ENCODE results near the gene DUSP22. TPM values are rescaled to one million over a fixed set of nuclear protein-coding genes. Genes with fewer than 3 reads are reported as not detected.

Gene DUSP22
- total and polyA plus RNA-seq, 2 experiments from 2014 or later = 24.2 to 26.3 TPM

- Histone ChIP-seq H2AFZ (no peak overlapping the region), H3K27me3 (no peaks in the 10 kb centered on the region), H3K27ac (no peak overlapping the region)
Observed at GRCh38 chr6:342832-343179, 50.5 kb downstream of the DUSP22 start.

GRCh38 chr6:343226-343935 is 51.1 kb downstream of the DUSP22 start:
- H3K4me3 ChIP-seq = no peak overlapping the region
- no peaks in the 10 kb centered on the region for H3K9me2 ChIP-seq (replicated peaks; ENCODE audit: insufficient read depth)
- no peaks in the 10 kb centered on the region for H3K27me3 ChIP-seq
- no peak for TF ChIP-seq CTCF (IDR thresholded peaks at IDR 0.05; ENCODE audit: poor library complexity)
- no peak for TF ChIP-seq EZH2phosphoT487 (IDR thresholded peaks at IDR 0.05; ENCODE audit: low read depth, severe bottlenecking, unreplicated experiment)
- TF ChIP-seq EZH2 (IDR thresholded peaks at IDR 0.05; ENCODE audit: borderline replicate concordance) = no peak
- H3K4me1 ChIP-seq (ENCODE audit: insufficient read depth) = no peaks in the 10 kb centered on the region
- no peak for DNase-seq (ENCODE audit: low spot score)
- no peaks in the 10 kb centered on the region for H3K36me3 ChIP-seq (replicated peaks; ENCODE audit: insufficient read depth, low read depth)
- H4K20me1 ChIP-seq (ENCODE audit: insufficient read depth, poor library complexity, severe bottlenecking) = no peaks in the 10 kb centered on the region
- WGBS (ENCODE audit: low lambda C conversion rate, missing lambda C conversion rate) = 78% methylated on average over 10 of the region's 10 CpGs
- H2AFZ ChIP-seq = no peak overlapping the region
- H3K9me3 ChIP-seq (ENCODE audit: low read depth) = no peaks in the 10 kb centered on the region
- no peak overlapping the region for H3K27ac ChIP-seq
- H3K79me2 ChIP-seq = no peaks in the 10 kb centered on the region
- H3K4me2 ChIP-seq = no peak overlapping the region

More at GRCh38 chr6:342832-343179, 50.5 kb downstream of the DUSP22 start:
- no peaks in the 10 kb centered on the region for H3K36me3 ChIP-seq (replicated peaks; ENCODE audit: insufficient read depth, low read depth)
- no peaks in the 10 kb centered on the region for H4K20me1 ChIP-seq (ENCODE audit: insufficient read depth, poor library complexity, severe bottlenecking)
- no peak overlapping the region for H3K4me2 ChIP-seq
- no peaks in the 10 kb centered on the region for H3K4me1 ChIP-seq (ENCODE audit: insufficient read depth)
- H3K9me3 ChIP-seq (ENCODE audit: low read depth) = no peaks in the 10 kb centered on the region
- no peaks in the 10 kb centered on the region for H3K9me2 ChIP-seq (replicated peaks; ENCODE audit: insufficient read depth)
- TF ChIP-seq CTCF (IDR thresholded peaks at IDR 0.05; ENCODE audit: poor library complexity) (no peak), EZH2phosphoT487 (IDR thresholded peaks at IDR 0.05; ENCODE audit: low read depth, severe bottlenecking, unreplicated experiment) (no peak), EZH2 (IDR thresholded peaks at IDR 0.05; ENCODE audit: borderline replicate concordance) (no peak)
- H3K79me2 ChIP-seq = no peaks in the 10 kb centered on the region
- DNase-seq (ENCODE audit: low spot score) = no peak
- H3K4me3 ChIP-seq = no peak overlapping the region
- WGBS (ENCODE audit: low lambda C conversion rate, missing lambda C conversion rate) = 88% methylated on average over 8 of the region's 8 CpGs

- WGBS (ENCODE audit: low lambda C conversion rate, missing lambda C conversion rate) = 89% methylated on average over 20 of the region's 20 CpGs
- no peak overlapping the region for H2AFZ ChIP-seq
- H3K27ac ChIP-seq = no peak overlapping the region
- no peaks in the 10 kb centered on the region for H3K9me2 ChIP-seq (replicated peaks; ENCODE audit: insufficient read depth)
- no peak overlapping the region for H3K4me3 ChIP-seq
- no peaks in the 10 kb centered on the region for H3K36me3 ChIP-seq (replicated peaks; ENCODE audit: insufficient read depth, low read depth)
- H4K20me1 ChIP-seq (ENCODE audit: insufficient read depth, poor library complexity, severe bottlenecking) = no peaks in the 10 kb centered on the region
- no peak for TF ChIP-seq EZH2phosphoT487 (IDR thresholded peaks at IDR 0.05; ENCODE audit: low read depth, severe bottlenecking, unreplicated experiment)
- no peak overlapping the region for H3K4me2 ChIP-seq
- no peaks in the 10 kb centered on the region for H3K9me3 ChIP-seq (ENCODE audit: low read depth)
- DNase-seq (ENCODE audit: low spot score) = no peak
- H3K4me1 ChIP-seq (ENCODE audit: insufficient read depth) = no peaks in the 10 kb centered on the region
- no peaks in the 10 kb centered on the region for H3K79me2 ChIP-seq
- H3K27me3 ChIP-seq = no peaks in the 10 kb centered on the region
Observed at GRCh38 chr6:343960-344815, 51.9 kb downstream of the DUSP22 start.

- H3K4me3 ChIP-seq = no peak overlapping the region
- H3K36me3 ChIP-seq (replicated peaks; ENCODE audit: insufficient read depth, low read depth) = no peaks in the 10 kb centered on the region
- H3K27me3 ChIP-seq = no peaks in the 10 kb centered on the region
- H3K9me2 ChIP-seq (replicated peaks; ENCODE audit: insufficient read depth) = no peaks in the 10 kb centered on the region
- no peak overlapping the region for H3K27ac ChIP-seq
- no peak for DNase-seq (ENCODE audit: low spot score)
- TF ChIP-seq EZH2phosphoT487 (IDR thresholded peaks at IDR 0.05; ENCODE audit: low read depth, severe bottlenecking, unreplicated experiment) = no peak
- no peak for TF ChIP-seq CTCF (IDR thresholded peaks at IDR 0.05; ENCODE audit: poor library complexity)
- TF ChIP-seq EZH2 (IDR thresholded peaks at IDR 0.05; ENCODE audit: borderline replicate concordance) = no peak
- no peaks in the 10 kb centered on the region for H3K79me2 ChIP-seq
- 65% methylated on average over 8 of the region's 8 CpGs for WGBS (ENCODE audit: low lambda C conversion rate, missing lambda C conversion rate)
- H3K4me2 ChIP-seq = no peak overlapping the region
- no peaks in the 10 kb centered on the region for H4K20me1 ChIP-seq (ENCODE audit: insufficient read depth, poor library complexity, severe bottlenecking)
- no peak overlapping the region for H2AFZ ChIP-seq
- H3K4me1 ChIP-seq (ENCODE audit: insufficient read depth) = no peaks in the 10 kb centered on the region
- H3K9me3 ChIP-seq (ENCODE audit: low read depth) = no peaks in the 10 kb centered on the region
Observed at GRCh38 chr6:344816-345340, 52.6 kb downstream of the DUSP22 start.

All from hepatocyte (in vitro differentiated cells).